Neural crest cell (in vitro differentiated cells): ENCODE data around the gene ZNF174. TPM values are rescaled to one million over a fixed set of nuclear protein-coding genes. Genes with fewer than 3 reads are reported as not detected.

Experiments used
- DNase-seq: peaks from one replicate; pipeline ENCODE4 v3.0.0; 2021; ENCODE audit warnings: low read depth, mixed read lengths, low spot score
- H3K27ac Mint-ChIP-seq: one replicate; pipeline ENCODE4 v1.8.0; 2021; ENCODE audit warnings: mild to moderate bottlenecking, mixed read lengths; ENCODE audit not compliant: unreplicated experiment
- H3K27me3 Mint-ChIP-seq: 2 replicates; pipeline ENCODE4 v1.8.0; 2021; ENCODE audit warnings: low read depth, mild to moderate bottlenecking, mixed read lengths
- H3K36me3 Mint-ChIP-seq: 2 replicates; pipeline ENCODE4 v1.8.0; 2021; ENCODE audit warnings: low read depth, mild to moderate bottlenecking, mixed read lengths
- H3K4me1 Mint-ChIP-seq: 2 replicates; pipeline ENCODE4 v1.8.0; 2021; ENCODE audit warnings: mixed read lengths
- H3K4me3 Mint-ChIP-seq: one replicate; pipeline ENCODE4 v1.8.0; 2021; ENCODE audit warnings: mild to moderate bottlenecking, mixed read lengths
- H3K9me3 Mint-ChIP-seq: 2 replicates; pipeline ENCODE4 v1.8.0; 2021; ENCODE audit warnings: mixed read lengths
- total RNA-seq: library from RNA; stranded (reverse); gene quantifications from 2 replicates; pipeline ENCODE4 v1.2.1, GENCODE V29; 2021
- TF ChIP-seq, protein P1 (sequence below): fragments of 200-600 bp; sonication (generic); conservative IDR thresholded peaks from 2 replicates; pipeline ENCODE4 v1.5.0; 2021; ENCODE audit warnings: antibody characterized with exemption, mild to moderate bottlenecking

Gene ZNF174
- total RNA-seq, 1 donor from 2014 or later, result 15.5 TPM

GRCh38 chr16:3383045-3383448 is 18.0 kb upstream of the ZNF174 start:
- Mint-ChIP-seq H3K36me3 (peaks cover 85% of the 10 kb centered on the region), H3K27ac (no peak overlapping the region), H3K4me1 (no peaks in the 10 kb centered on the region), H3K4me3 (no peak overlapping the region), H3K9me3 (peaks cover 38% of the 10 kb centered on the region), H3K27me3 (no peaks in the 10 kb centered on the region)
- TF ChIP-seq, protein P1, sequence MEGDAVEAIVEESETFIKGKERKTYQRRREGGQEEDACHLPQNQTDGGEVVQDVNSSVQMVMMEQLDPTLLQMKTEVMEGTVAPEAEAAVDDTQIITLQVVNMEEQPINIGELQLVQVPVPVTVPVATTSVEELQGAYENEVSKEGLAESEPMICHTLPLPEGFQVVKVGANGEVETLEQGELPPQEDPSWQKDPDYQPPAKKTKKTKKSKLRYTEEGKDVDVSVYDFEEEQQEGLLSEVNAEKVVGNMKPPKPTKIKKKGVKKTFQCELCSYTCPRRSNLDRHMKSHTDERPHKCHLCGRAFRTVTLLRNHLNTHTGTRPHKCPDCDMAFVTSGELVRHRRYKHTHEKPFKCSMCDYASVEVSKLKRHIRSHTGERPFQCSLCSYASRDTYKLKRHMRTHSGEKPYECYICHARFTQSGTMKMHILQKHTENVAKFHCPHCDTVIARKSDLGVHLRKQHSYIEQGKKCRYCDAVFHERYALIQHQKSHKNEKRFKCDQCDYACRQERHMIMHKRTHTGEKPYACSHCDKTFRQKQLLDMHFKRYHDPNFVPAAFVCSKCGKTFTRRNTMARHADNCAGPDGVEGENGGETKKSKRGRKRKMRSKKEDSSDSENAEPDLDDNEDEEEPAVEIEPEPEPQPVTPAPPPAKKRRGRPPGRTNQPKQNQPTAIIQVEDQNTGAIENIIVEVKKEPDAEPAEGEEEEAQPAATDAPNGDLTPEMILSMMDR, result no peak
- no peak for DNase-seq

GRCh38 chr16:3388325-3388724 is 12.7 kb upstream of the ZNF174 start:
- no peaks in the 10 kb centered on the region for H3K27me3 Mint-ChIP-seq
- no peaks in the 10 kb centered on the region for H3K4me1 Mint-ChIP-seq
- H3K27ac Mint-ChIP-seq, result no peak overlapping the region
- no peak overlapping the region for H3K4me3 Mint-ChIP-seq
- TF ChIP-seq, protein P1, result no peak
- no peak for DNase-seq
- H3K9me3 Mint-ChIP-seq, result peaks cover 27% of the 10 kb centered on the region
- peaks cover 73% of the 10 kb centered on the region for H3K36me3 Mint-ChIP-seq

- no peaks in the 10 kb centered on the region for H3K4me1 Mint-ChIP-seq
- TF ChIP-seq, protein P1, result no peak
- peaks cover 23% of the 10 kb centered on the region for H3K9me3 Mint-ChIP-seq
- no peaks in the 10 kb centered on the region for H3K27me3 Mint-ChIP-seq
- H3K4me3 Mint-ChIP-seq, result no peak overlapping the region
- H3K27ac Mint-ChIP-seq, result peak overlapping the region; percentile 78
- DNase-seq, result no peak
- H3K36me3 Mint-ChIP-seq, result peaks cover 69% of the 10 kb centered on the region
Observed at GRCh38 chr16:3389663-3390338, 11.2 kb upstream of the ZNF174 start.

- peaks cover 66% of the 10 kb centered on the region for H3K36me3 Mint-ChIP-seq
- no peak overlapping the region for H3K27ac Mint-ChIP-seq
- peak overlapping the region; percentile 91 for H3K4me3 Mint-ChIP-seq
- DNase-seq, result no peak
- peaks cover 16% of the 10 kb centered on the region for H3K9me3 Mint-ChIP-seq
- TF ChIP-seq, protein P1, result no peak
- peaks cover 17% of the 10 kb centered on the region for H3K4me1 Mint-ChIP-seq
- no peaks in the 10 kb centered on the region for H3K27me3 Mint-ChIP-seq
Observed at GRCh38 chr16:3400446-3400778, 603 bp upstream of the ZNF174 start.

DNA sequence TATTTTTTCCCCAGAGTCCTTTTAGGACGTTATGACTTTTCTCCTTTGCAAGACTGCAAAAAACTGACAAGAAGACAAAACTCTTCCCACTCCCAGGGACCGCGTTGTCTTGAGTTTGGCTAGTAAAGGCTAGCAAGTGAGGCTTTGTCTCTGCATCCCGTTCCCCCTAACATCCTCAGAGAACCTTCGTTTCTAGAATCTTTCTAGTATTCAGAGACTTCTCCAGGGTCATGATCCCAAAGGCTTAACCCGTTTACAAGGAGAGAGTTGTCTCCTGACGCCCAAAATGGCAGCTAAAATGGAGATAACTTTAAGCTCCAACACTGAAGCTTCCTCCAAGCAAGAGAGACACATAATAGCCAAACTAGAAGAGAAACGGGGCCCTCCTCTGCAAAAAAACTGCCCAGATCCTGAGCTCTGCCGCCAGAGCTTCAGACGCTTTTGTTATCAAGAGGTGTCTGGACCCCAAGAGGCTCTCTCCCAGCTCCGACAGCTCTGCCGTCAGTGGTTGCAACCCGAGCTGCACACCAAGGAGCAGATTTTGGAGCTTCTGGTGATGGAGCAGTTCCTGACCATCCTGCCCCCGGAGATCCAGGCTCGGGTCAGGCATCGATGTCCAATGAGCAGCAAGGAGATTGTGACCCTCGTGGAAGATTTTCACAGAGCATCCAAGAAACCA is 843 bp downstream of the ZNF174 start:
- peak; percentile 4 for DNase-seq
- H3K4me3 Mint-ChIP-seq, result peak overlapping the region; percentile 91
- peaks cover 67% of the 10 kb centered on the region for H3K36me3 Mint-ChIP-seq
- TF ChIP-seq, protein P1, result no peak
- no peaks in the 10 kb centered on the region for H3K27me3 Mint-ChIP-seq
- H3K27ac Mint-ChIP-seq, result peak overlapping the region; percentile 85
- H3K4me1 Mint-ChIP-seq, result peaks cover 17% of the 10 kb centered on the region
- peaks cover 18% of the 10 kb centered on the region for H3K9me3 Mint-ChIP-seq
